Peyer's patch (tissue), 4 donors: ENCODE measurements around the gene RRP15. TPM values are rescaled to one million over a fixed set of nuclear protein-coding genes. Genes with fewer than 3 reads are reported as not detected.

Source experiments
- DNase-seq, 3 donors: peaks; one replicate each; pipeline ENCODE4 v3.0.0-alpha.2; 2017 to 2019
- H3K27ac ChIP-seq, 4 donors: fragments of 200-600 bp; sonication (generic); one replicate each; pipeline ENCODE4 v1.5.1; 2016 to 2019
- H3K27me3 ChIP-seq, 2 donors: fragments of 200-600 bp; sonication (generic); one replicate each; pipeline ENCODE4 v1.5.1; 2019
- H3K36me3 ChIP-seq, 3 donors: fragments of 200-600 bp; sonication (generic); one replicate each; pipeline ENCODE4 v1.5.1; 2016 to 2019
- H3K4me1 ChIP-seq, 4 donors: fragments of 200-600 bp; sonication (generic); one replicate each; pipeline ENCODE4 v1.5.1; 2016 to 2019
- H3K4me3 ChIP-seq, 4 donors: fragments of 200-600 bp; sonication (generic); 1 replicate in 3 of 4; 2 replicates in 1 of 4; pipeline ENCODE4 v1.5.1; 2016 to 2019; ENCODE audit warnings: mild to moderate bottlenecking in 1 of 4
- H3K9me3 ChIP-seq, 4 donors: fragments of 200-600 bp; sonication (generic); one replicate each; pipeline ENCODE4 v1.5.1; 2016 to 2019; ENCODE audit warnings: mild to moderate bottlenecking in 1 of 4
- POLR2A ChIP-seq, 2 donors: fragments of 450-650 bp; IDR thresholded peaks; one replicate each; pipeline ENCODE4 v1.5.1; 2017; ENCODE audit warnings: antibody characterized with exemption in 2 of 2, mild to moderate bottlenecking in 2 of 2, moderate library complexity in 2 of 2
- total RNA-seq, 4 donors: library from RNA; depleted of rRNA; stranded (reverse); fragments of >200 nt; gene quantifications; one replicate each; pipeline ENCODE4 v1.1.0, GENCODE V29; 2016
- TF ChIP-seq, protein P1 (sequence below), 6 experiments: fragments of 450-650 bp in 4 of 6; fragments of 200-600 bp in 2 of 6; sonication (generic) in 1 of 6; IDR thresholded peaks; one replicate each; pipeline ENCODE4 v1.5.1; 2017 to 2019; ENCODE audit warnings: antibody characterized with exemption in 6 of 6, mild to moderate bottlenecking in 3 of 6, moderate library complexity in 1 of 6

RRP15 gene
- total RNA-seq, 4 donors from 2014 or later, result 2.1 to 8.3 (median 2.5) TPM

DNA sequence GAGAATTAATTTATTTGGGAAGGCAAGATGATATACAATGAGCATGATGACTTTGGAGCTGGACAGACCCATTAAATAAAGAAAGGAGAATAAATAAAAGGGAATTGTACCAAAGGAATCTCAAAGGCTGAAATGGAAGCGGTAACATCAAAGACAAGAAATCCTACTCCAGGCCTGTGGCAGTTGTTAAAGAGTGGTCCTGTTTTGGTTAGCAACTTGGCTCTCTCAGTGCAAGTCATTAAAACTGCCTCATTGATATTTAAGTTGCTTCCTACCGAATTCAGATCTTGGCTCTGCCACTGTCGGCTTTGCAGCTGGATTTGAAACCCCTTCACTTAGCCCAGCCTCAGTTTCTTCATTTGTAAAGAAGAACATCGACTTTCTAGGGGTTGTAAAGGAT, 70.2 kb downstream of the RRP15 start:
- TF ChIP-seq, protein P1, sequence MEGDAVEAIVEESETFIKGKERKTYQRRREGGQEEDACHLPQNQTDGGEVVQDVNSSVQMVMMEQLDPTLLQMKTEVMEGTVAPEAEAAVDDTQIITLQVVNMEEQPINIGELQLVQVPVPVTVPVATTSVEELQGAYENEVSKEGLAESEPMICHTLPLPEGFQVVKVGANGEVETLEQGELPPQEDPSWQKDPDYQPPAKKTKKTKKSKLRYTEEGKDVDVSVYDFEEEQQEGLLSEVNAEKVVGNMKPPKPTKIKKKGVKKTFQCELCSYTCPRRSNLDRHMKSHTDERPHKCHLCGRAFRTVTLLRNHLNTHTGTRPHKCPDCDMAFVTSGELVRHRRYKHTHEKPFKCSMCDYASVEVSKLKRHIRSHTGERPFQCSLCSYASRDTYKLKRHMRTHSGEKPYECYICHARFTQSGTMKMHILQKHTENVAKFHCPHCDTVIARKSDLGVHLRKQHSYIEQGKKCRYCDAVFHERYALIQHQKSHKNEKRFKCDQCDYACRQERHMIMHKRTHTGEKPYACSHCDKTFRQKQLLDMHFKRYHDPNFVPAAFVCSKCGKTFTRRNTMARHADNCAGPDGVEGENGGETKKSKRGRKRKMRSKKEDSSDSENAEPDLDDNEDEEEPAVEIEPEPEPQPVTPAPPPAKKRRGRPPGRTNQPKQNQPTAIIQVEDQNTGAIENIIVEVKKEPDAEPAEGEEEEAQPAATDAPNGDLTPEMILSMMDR (IDR thresholded peaks at IDR 0.05), result no peak
- no peak for TF ChIP-seq POLR2A (IDR thresholded peaks at IDR 0.05)
- Histone ChIP-seq H3K9me3 (no peaks in the 10 kb centered on the region), H3K36me3 (no peaks in the 10 kb centered on the region), H3K27me3 (no peaks in the 10 kb centered on the region), H3K27ac (no peak overlapping the region), H3K4me1 (no peaks in the 10 kb centered on the region), H3K4me3 (no peak overlapping the region)
- DNase-seq, result no peak

DNA sequence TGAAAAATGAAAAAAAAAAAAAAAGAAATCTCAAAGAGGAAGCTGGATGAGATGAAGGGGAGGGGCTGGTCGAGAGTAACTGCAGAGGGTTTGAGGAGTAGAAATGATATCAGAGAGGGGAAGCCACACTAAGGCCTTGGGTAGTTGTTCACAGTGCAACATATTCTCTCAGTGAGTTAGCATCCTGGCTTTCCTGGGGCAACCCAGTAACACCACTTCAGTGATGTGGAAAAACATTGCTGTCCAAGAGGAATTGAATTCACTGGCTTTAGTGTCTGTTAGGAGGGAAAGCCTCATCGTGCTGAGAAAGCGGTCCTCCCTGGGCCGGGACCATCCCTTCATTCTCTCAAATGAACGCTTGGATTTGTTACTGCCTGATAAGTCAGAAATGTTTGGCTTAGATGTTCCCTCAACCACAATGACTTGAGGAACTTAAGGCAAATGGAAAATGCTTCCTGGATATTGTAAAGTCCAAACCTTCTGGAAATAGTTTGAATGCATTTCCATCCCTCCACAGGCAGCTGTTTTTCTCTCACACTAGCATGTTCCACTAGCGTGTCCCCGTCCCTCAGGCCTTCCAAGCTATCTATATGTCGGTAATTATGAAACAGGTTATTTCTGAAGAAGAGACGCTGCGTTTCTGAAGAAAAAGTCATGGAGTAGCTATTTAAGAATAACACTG, 72.3 kb downstream of the RRP15 start:
- Histone ChIP-seq H3K4me1 (no peaks in the 10 kb centered on the region), H3K9me3 (no peaks in the 10 kb centered on the region), H3K27ac (no peak overlapping the region), H3K4me3 (no peak overlapping the region), H3K27me3 (no peaks in the 10 kb centered on the region), H3K36me3 (no peaks in the 10 kb centered on the region)
- TF ChIP-seq, protein P1 (IDR thresholded peaks at IDR 0.05), result no peak
- no peak for TF ChIP-seq POLR2A (IDR thresholded peaks at IDR 0.05)
- no peak for DNase-seq

DNA sequence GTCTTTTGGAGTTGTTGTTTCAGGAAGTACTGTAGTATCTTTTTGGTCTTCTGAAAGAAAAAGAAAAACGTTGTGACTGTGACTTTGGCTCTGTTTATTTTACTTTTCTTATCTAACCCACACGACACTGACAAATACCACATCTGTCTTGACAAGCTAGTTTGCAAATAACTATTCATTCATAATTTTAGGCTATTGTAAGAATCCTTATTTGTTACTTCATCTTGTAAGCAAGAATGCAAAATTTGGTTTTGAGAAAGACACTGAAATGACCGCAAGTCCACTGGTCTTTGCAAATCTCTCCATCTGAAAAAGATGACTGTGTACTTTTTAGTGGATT, 72.8 kb downstream of the RRP15 start:
- TF ChIP-seq, protein P1 (IDR thresholded peaks at IDR 0.05), result no peak
- H3K9me3 ChIP-seq, result no peaks in the 10 kb centered on the region
- H3K27ac ChIP-seq, result no peak overlapping the region
- H3K36me3 ChIP-seq, result no peaks in the 10 kb centered on the region
- no peak for DNase-seq
- H3K4me3 ChIP-seq, result no peak overlapping the region
- no peaks in the 10 kb centered on the region for H3K4me1 ChIP-seq
- H3K27me3 ChIP-seq, result no peaks in the 10 kb centered on the region

DNA sequence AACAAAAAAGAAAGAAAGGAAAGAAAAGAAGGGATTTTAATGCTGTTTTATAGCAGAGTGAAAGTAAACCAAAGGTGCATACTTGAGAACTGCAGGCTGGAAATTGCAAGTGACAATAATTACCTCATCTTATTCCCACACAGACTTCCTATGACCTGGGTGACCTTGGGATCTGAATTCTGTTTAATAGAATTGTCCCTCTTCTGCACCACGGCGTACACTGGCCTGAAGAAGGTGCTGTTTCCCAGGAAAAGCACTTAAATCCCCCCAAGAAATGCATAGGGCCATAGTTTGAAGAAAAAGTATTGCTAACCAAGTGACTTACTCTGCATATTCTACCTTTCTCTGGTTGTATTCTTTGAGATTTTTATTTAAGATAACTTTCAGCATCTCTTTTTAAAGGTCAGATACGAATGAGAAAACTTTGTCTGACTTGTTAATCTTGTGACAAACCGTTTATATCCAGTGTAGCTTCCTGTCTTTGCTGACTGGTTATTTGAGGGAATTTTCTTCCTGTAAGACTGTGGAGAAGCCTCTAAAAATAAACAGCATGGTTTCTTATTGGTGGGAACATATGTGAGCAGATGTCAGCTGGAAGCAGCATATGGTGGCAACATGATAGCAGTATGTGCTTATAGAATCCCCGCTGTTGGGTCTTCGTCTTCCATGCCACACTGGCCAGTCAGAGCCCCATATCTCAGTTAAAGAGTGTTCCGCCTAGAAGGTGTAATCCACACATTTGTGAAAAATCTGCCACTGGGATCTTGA, 76.4 kb downstream of the RRP15 start:
- no peak overlapping the region for H3K27ac ChIP-seq

DNA sequence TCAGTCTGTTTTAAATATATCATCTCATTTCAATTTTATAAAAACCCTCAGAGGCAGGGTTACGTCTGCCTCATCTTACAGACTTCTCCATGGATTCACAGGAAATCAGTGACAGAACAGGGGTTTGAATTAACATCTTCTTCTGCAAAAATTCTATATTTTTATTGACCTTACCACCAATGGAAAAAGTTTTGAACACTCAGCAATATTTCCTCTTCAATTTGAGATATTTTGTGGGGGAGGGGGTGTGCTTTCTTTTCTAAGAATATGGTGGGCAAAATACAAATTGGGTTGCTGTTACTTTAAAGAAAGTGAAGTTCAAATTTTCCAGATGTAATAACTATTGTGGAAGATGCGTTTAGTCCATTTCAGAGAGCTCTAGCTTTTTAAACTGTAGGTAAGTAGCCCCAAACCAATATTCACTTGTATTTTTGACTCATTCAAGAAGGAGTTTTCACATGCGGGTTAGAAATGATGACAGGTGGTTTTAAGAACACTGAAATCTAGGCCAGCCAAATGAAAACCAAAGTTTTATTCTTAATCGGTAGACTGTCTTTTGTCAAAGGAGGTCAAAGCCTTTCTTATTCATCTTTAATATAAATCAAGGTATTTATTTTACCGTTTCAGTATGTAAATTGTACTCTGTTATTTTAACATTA, 77.5 kb downstream of the RRP15 start:
- TF ChIP-seq, protein P1 (IDR thresholded peaks at IDR 0.05), result no peak
- no peak for TF ChIP-seq POLR2A (IDR thresholded peaks at IDR 0.05)
- H3K4me1 ChIP-seq, result no peaks in the 10 kb centered on the region
- no peak overlapping the region for H3K27ac ChIP-seq

More for the DNA sequence above, 76.4 kb downstream of the RRP15 start:
- Histone ChIP-seq H3K36me3 (no peaks in the 10 kb centered on the region), H3K4me1 (no peaks in the 10 kb centered on the region), H3K9me3 (no peaks in the 10 kb centered on the region), H3K27me3 (no peaks in the 10 kb centered on the region), H3K4me3 (no peak overlapping the region)
- TF ChIP-seq, protein P1 (IDR thresholded peaks at IDR 0.05), result no peak
- no peak for TF ChIP-seq POLR2A (IDR thresholded peaks at IDR 0.05)
- DNase-seq, result no peak

More for the DNA sequence above, 77.5 kb downstream of the RRP15 start:
- Histone ChIP-seq H3K4me3 (no peak overlapping the region), H3K9me3 (no peaks in the 10 kb centered on the region), H3K36me3 (no peaks in the 10 kb centered on the region), H3K27me3 (no peaks in the 10 kb centered on the region)
- DNase-seq, result no peak
